Parathyroid adenoma (tissue), 2 donors: ENCODE measurements around the gene MYO16.

Experiments
- H2AFZ ChIP-seq: fragments of 300-600 bp; sonication (generic); one replicate; pipeline ENCODE4 v1.7.0; 2017; ENCODE audit warnings: antibody characterized with exemption, mild to moderate bottlenecking
- H3K27ac ChIP-seq: fragments of 300-600 bp; sonication (generic); one replicate; pipeline ENCODE4 v1.7.0; 2017
- H3K27me3 ChIP-seq: fragments of 300-600 bp; sonication (generic); one replicate; pipeline ENCODE4 v1.7.0; 2017; ENCODE audit warnings: low read length; ENCODE audit not compliant: control insufficient read depth, insufficient read depth
- H3K36me3 ChIP-seq: fragments of 300-600 bp; sonication (generic); one replicate; pipeline ENCODE4 v1.7.0; 2017; ENCODE audit warnings: low read length; ENCODE audit not compliant: control insufficient read depth, insufficient read depth
- H3K4me1 ChIP-seq: fragments of 300-600 bp; sonication (generic); one replicate; pipeline ENCODE4 v1.7.0; 2017; ENCODE audit warnings: control low read depth
- H3K4me2 ChIP-seq: fragments of 300-600 bp; sonication (generic); one replicate; pipeline ENCODE4 v1.7.0; 2017; ENCODE audit warnings: low read length
- H3K4me3 ChIP-seq: fragments of 300-600 bp; sonication (generic); one replicate; pipeline ENCODE4 v1.7.0; 2017; ENCODE audit warnings: low read depth, low read length
- H3K79me2 ChIP-seq: fragments of 300-600 bp; sonication (generic); one replicate; pipeline ENCODE4 v1.7.0; 2017; ENCODE audit warnings: control low read depth
- H3K9ac ChIP-seq: fragments of 300-600 bp; sonication (generic); one replicate; pipeline ENCODE4 v1.7.0; 2017; ENCODE audit warnings: mild to moderate bottlenecking
- H3K9me3 ChIP-seq: fragments of 300-600 bp; sonication (generic); one replicate; pipeline ENCODE4 v1.7.0; 2017; ENCODE audit warnings: low read length; ENCODE audit not compliant: control insufficient read depth
- CTCF ChIP-seq: fragments of 300-600 bp; sonication (generic); IDR thresholded peaks from one replicate; pipeline ENCODE4 v1.7.0; 2017; ENCODE audit warnings: antibody characterized with exemption, mild to moderate bottlenecking
- donor health status: primary hyperparathyroidism.

Gene MYO16

GRCh38 chr13:108993346-108993745 is 363.9 kb downstream of the MYO16 start:
- Histone ChIP-seq H3K4me1 (no peaks in the 10 kb centered on the region), H2AFZ (no peak overlapping the region), H3K4me2 (no peak overlapping the region), H3K9ac (no peak overlapping the region), H3K79me2 (no peaks in the 10 kb centered on the region), H3K36me3 (no peaks in the 10 kb centered on the region), H3K4me3 (no peak overlapping the region), H3K27ac (no peak overlapping the region), H3K27me3 (no peaks in the 10 kb centered on the region), H3K9me3 (no peaks in the 10 kb centered on the region)
- TF ChIP-seq CTCF: no peak

GRCh38 chr13:108996430-108996829 is 367.0 kb downstream of the MYO16 start:
- Histone ChIP-seq H3K79me2 (no peaks in the 10 kb centered on the region), H3K4me2 (no peak overlapping the region), H3K4me1 (no peaks in the 10 kb centered on the region), H3K27me3 (no peaks in the 10 kb centered on the region), H3K36me3 (no peaks in the 10 kb centered on the region), H3K27ac (no peak overlapping the region), H3K9me3 (no peaks in the 10 kb centered on the region), H2AFZ (no peak overlapping the region), H3K4me3 (no peak overlapping the region), H3K9ac (no peak overlapping the region)
- no peak for TF ChIP-seq CTCF

- H3K4me3 ChIP-seq: no peak overlapping the region
- TF ChIP-seq CTCF: no peak
- H3K27me3 ChIP-seq: no peaks in the 10 kb centered on the region
- H3K79me2 ChIP-seq: no peaks in the 10 kb centered on the region
- no peak overlapping the region for H3K9ac ChIP-seq
- H3K36me3 ChIP-seq: no peaks in the 10 kb centered on the region
- H3K4me2 ChIP-seq: no peak overlapping the region
- no peaks in the 10 kb centered on the region for H3K9me3 ChIP-seq
- no peaks in the 10 kb centered on the region for H3K4me1 ChIP-seq
- no peak overlapping the region for H3K27ac ChIP-seq
- H2AFZ ChIP-seq: no peak overlapping the region
Measured at GRCh38 chr13:109000207-109000606, 370.8 kb downstream of the MYO16 start.

- Histone ChIP-seq H3K4me1 (no peaks in the 10 kb centered on the region), H3K4me2 (no peak overlapping the region), H3K27me3 (no peaks in the 10 kb centered on the region), H3K36me3 (no peaks in the 10 kb centered on the region), H2AFZ (no peak overlapping the region), H3K27ac (no peak overlapping the region), H3K79me2 (no peaks in the 10 kb centered on the region), H3K4me3 (no peak overlapping the region), H3K9me3 (no peaks in the 10 kb centered on the region), H3K9ac (no peak overlapping the region)
- no peak for TF ChIP-seq CTCF
Measured at GRCh38 chr13:109002934-109003333, 373.5 kb downstream of the MYO16 start.

- H3K4me3 ChIP-seq: no peak overlapping the region
- no peak overlapping the region for H3K27ac ChIP-seq
- TF ChIP-seq CTCF: no peak
- no peak overlapping the region for H2AFZ ChIP-seq
- H3K36me3 ChIP-seq: no peaks in the 10 kb centered on the region
- no peak overlapping the region for H3K4me2 ChIP-seq
- H3K9me3 ChIP-seq: no peaks in the 10 kb centered on the region
- no peaks in the 10 kb centered on the region for H3K4me1 ChIP-seq
- H3K27me3 ChIP-seq: no peaks in the 10 kb centered on the region
- no peak overlapping the region for H3K9ac ChIP-seq
- H3K79me2 ChIP-seq: no peaks in the 10 kb centered on the region
Measured at GRCh38 chr13:109007946-109008345, 378.5 kb downstream of the MYO16 start.
